Smooth muscle cell (in vitro differentiated cells): ENCODE results near the gene RAP1GDS1. TPM values are rescaled to one million over a fixed set of nuclear protein-coding genes. Genes with fewer than 3 reads are reported as not detected.

Source experiments
- DNase-seq: peaks from one replicate; lab custom pipeline; 2025; ENCODE audit not compliant: unreplicated experiment; lab: John Stamatoyannopoulos, UW
- H2AFZ ChIP-seq: fragments of 200-600 bp; sonication (generic); 2 replicates; pipeline ENCODE4 v1.6.0; 2016; ENCODE audit warnings: antibody characterized with exemption, low read depth, mild to moderate bottlenecking
- H3F3A ChIP-seq: fragments of 200-600 bp; sonication (generic); 2 replicates; pipeline ENCODE4 v1.6.0; 2017; ENCODE audit warnings: antibody characterized with exemption, low read depth
- H3K27ac ChIP-seq: fragments of 200-600 bp; sonication (generic); 2 replicates; pipeline ENCODE4 v1.5.1; 2016; ENCODE audit warnings: low read depth, mild to moderate bottlenecking
- H3K27me3 ChIP-seq: fragments of 200-600 bp; sonication (generic); 2 replicates; pipeline ENCODE4 v1.6.1; 2016; ENCODE audit warnings: low read depth, mild to moderate bottlenecking
- H3K36me3 ChIP-seq: fragments of 200-600 bp; sonication (generic); 2 replicates; pipeline ENCODE4 v1.5.1; 2016; ENCODE audit warnings: low read depth
- H3K4me1 ChIP-seq: fragments of 200-600 bp; sonication (generic); 2 replicates; pipeline ENCODE4 v1.5.1; 2016; ENCODE audit warnings: low read depth
- H3K4me2 ChIP-seq: fragments of 200-600 bp; sonication (generic); 2 replicates; pipeline ENCODE4 v1.6.0; 2016; ENCODE audit warnings: mild to moderate bottlenecking
- H3K4me3 ChIP-seq: fragments of 200-600 bp; sonication (generic); 2 replicates; pipeline ENCODE4 v1.5.1; 2016; ENCODE audit warnings: mild to moderate bottlenecking
- H3K79me2 ChIP-seq: fragments of 200-600 bp; sonication (generic); 2 replicates; pipeline ENCODE4 v1.6.0; 2016; ENCODE audit warnings: low read depth, mild to moderate bottlenecking
- H3K9ac ChIP-seq: fragments of 200-600 bp; sonication (generic); 2 replicates; pipeline ENCODE4 v1.6.0; 2016; ENCODE audit warnings: low read depth
- H3K9me3 ChIP-seq: fragments of 200-600 bp; sonication (generic); replicated peaks from 2 replicates; pipeline ENCODE4 v1.5.1; 2016; ENCODE audit warnings: low read depth
- H4K20me1 ChIP-seq: fragments of 200-600 bp; sonication (generic); 2 replicates; pipeline ENCODE4 v1.6.0; 2016; ENCODE audit warnings: low read depth
- CTCF ChIP-seq: fragments of 200-600 bp; sonication (generic); IDR thresholded peaks from 2 replicates; pipeline ENCODE4 v1.5.1; 2017; ENCODE audit warnings: borderline replicate concordance, mild to moderate bottlenecking, antibody characterized with exemption; ENCODE audit not compliant: insufficient read depth, poor library complexity, severe bottlenecking
- WGBS: methylation state at CpG from one replicate; pipeline ENCODE4 v1.1.7; 2016; ENCODE audit warnings: low lambda C conversion rate; 5-methylcytosine and 5-hydroxymethylcytosine counted together
- polyA plus RNA-seq: library from polyadenylated mRNA; unstranded; fragments of >200 nt; fragmentation: Nextera tagmentation; extraction: Ambion mirVana; gene quantifications from 2 replicates; pipeline ENCODE4 v1.2.1, GENCODE V29; 2016
- total RNA-seq: library from RNA; depleted of rRNA; stranded (reverse); fragments of >200 nt; gene quantifications from 2 replicates; pipeline ENCODE4 v1.2.3, GENCODE V29; 2014

Gene RAP1GDS1
- total and polyA plus RNA-seq, 2 experiments from 2014 or later = 28.4 to 67.9 TPM

GRCh38 chr4:98249831-98250230, 11.4 kb upstream of the RAP1GDS1 start:
- H3K79me2 ChIP-seq = no peaks in the 10 kb centered on the region
- no peak for DNase-seq
- no peaks in the 10 kb centered on the region for H3K27me3 ChIP-seq
- no peak overlapping the region for H3K4me3 ChIP-seq
- H3K9ac ChIP-seq = no peak overlapping the region
- no peaks in the 10 kb centered on the region for H3K9me3 ChIP-seq
- no peak overlapping the region for H3K4me2 ChIP-seq
- no peak overlapping the region for H2AFZ ChIP-seq
- no peaks in the 10 kb centered on the region for H3K36me3 ChIP-seq
- H4K20me1 ChIP-seq = no peaks in the 10 kb centered on the region
- 92% methylated on average over 1 of the region's 1 CpG for WGBS
- no peaks in the 10 kb centered on the region for H3K4me1 ChIP-seq
- no peaks in the 10 kb centered on the region for H3F3A ChIP-seq
- H3K27ac ChIP-seq = no peak overlapping the region
- TF ChIP-seq CTCF = no peak

- Histone ChIP-seq H3K9me3 (no peaks in the 10 kb centered on the region), H3K4me3 (no peak overlapping the region), H3K9ac (no peak overlapping the region), H3K27ac (no peak overlapping the region), H3K36me3 (no peaks in the 10 kb centered on the region), H3K79me2 (no peaks in the 10 kb centered on the region), H2AFZ (no peak overlapping the region), H3K27me3 (no peaks in the 10 kb centered on the region), H3K4me2 (no peak overlapping the region), H4K20me1 (no peaks in the 10 kb centered on the region), H3F3A (no peaks in the 10 kb centered on the region), H3K4me1 (no peaks in the 10 kb centered on the region)
- DNase-seq = no peak
- 76% methylated on average over 1 of the region's 1 CpG for WGBS
- TF ChIP-seq CTCF = no peak
These were observed 7.7 kb upstream of the RAP1GDS1 start for GRCh38 chr4:98253499-98253898.

GRCh38 chr4:98260047-98260578, 1.1 kb upstream of the RAP1GDS1 start:
- Histone ChIP-seq H3K4me2 (peak overlapping the region; percentile 92), H3K4me1 (peaks cover 22% of the 10 kb centered on the region), H3K9ac (peak overlapping the region; percentile 81), H3K4me3 (peak overlapping the region; percentile 67), H4K20me1 (peaks cover 9% of the 10 kb centered on the region), H3K27ac (peak overlapping the region; percentile 90), H3K79me2 (peaks cover 43% of the 10 kb centered on the region), H3F3A (peaks cover 6% of the 10 kb centered on the region), H3K9me3 (no peaks in the 10 kb centered on the region), H3K36me3 (no peaks in the 10 kb centered on the region), H3K27me3 (no peaks in the 10 kb centered on the region), H2AFZ (peak overlapping the region; percentile 73)
- TF ChIP-seq CTCF = no peak
- no peak for DNase-seq
- 5% methylated on average over 22 of the region's 24 CpGs for WGBS

- Histone ChIP-seq H3K4me3 (peak overlapping the region; percentile 94), H3K79me2 (peaks cover 58% of the 10 kb centered on the region), H3F3A (peaks cover 6% of the 10 kb centered on the region), H3K27me3 (no peaks in the 10 kb centered on the region), H2AFZ (peak overlapping the region; percentile 84), H3K9me3 (no peaks in the 10 kb centered on the region), H3K27ac (peak overlapping the region; percentile 60), H3K9ac (peak overlapping the region; percentile 67), H4K20me1 (peaks cover 9% of the 10 kb centered on the region), H3K4me1 (peaks cover 22% of the 10 kb centered on the region), H3K4me2 (peak overlapping the region; percentile 97), H3K36me3 (no peaks in the 10 kb centered on the region)
- 2% methylated on average over 58 of the region's 78 CpGs for WGBS
- peak; percentile 47 for DNase-seq
- no peak for TF ChIP-seq CTCF
These were observed 464 bp downstream of the RAP1GDS1 start for GRCh38 chr4:98261405-98262291.
